IMR-90 (cell line): ENCODE results near the gene NEGR1. TPM values are rescaled to one million over a fixed set of nuclear protein-coding genes. Genes with fewer than 3 reads are reported as not detected.

Source experiments
- ATAC-seq: fragments of 200-7000 bp; cut with Tn5 transposase; 2 replicates; pipeline ENCODE4 v1.9.1; 2020; ENCODE audit warnings: low read depth, mild to moderate bottlenecking, moderate library complexity
- BruUV-seq: library from RNA; stranded (reverse); fragments of 400-500 nt; replicated peaks from 2 replicates; lab custom pipeline; 2021; lab: Mats Ljungman, UMichigan
- CTCF ChIA-PET: fragments of 300-600 bp; formaldehyde crosslinking; extraction: SDS; loops from one replicate; lab custom pipeline; 2021; ENCODE audit warnings: antibody characterized with exemption; lab: Yijun Ruan, JAX
- POLR2A ChIA-PET: fragments of 300-600 bp; sonication (Branson Sonifier 250); formaldehyde crosslinking; loops from one replicate; lab custom pipeline; 2022; ENCODE audit warnings: antibody characterized with exemption; ENCODE audit not compliant: unreplicated experiment; lab: Charles Lee
- DNase-seq: peaks from one replicate; pipeline ENCODE4 v3.0.0; 2013
- H2AFZ ChIP-seq: replicated peaks from 2 replicates; pipeline ENCODE3; 2013; ENCODE audit warnings: low read length, mild to moderate bottlenecking; ENCODE audit not compliant: poor library complexity
- H2AK5ac ChIP-seq: 2 replicates; pipeline ENCODE4 v1.6.1; 2013; ENCODE audit warnings: low read depth, low read length, inconsistent platforms
- H2AK9ac ChIP-seq: replicated peaks from 2 replicates; pipeline ENCODE3; 2013; ENCODE audit warnings: mild to moderate bottlenecking, low read depth, low read length, moderate library complexity; ENCODE audit not compliant: poor library complexity
- H2BK120ac ChIP-seq: 2 replicates; pipeline ENCODE4 v1.6.1; 2013; ENCODE audit warnings: low read depth, low read length, inconsistent platforms
- H2BK15ac ChIP-seq: 3 replicates; pipeline ENCODE4 v1.6.1; 2013; ENCODE audit warnings: low read depth, low read length, inconsistent platforms
- H2BK20ac ChIP-seq: 2 replicates; pipeline ENCODE4 v1.6.1; 2013; ENCODE audit warnings: low read depth, mild to moderate bottlenecking, inconsistent platforms, low read length, moderate library complexity
- H2BK5ac ChIP-seq: 2 replicates; pipeline ENCODE4 v1.6.1; 2013; ENCODE audit warnings: mild to moderate bottlenecking, low read depth, low read length, inconsistent platforms; ENCODE audit not compliant: poor library complexity, severe bottlenecking
- H3K14ac ChIP-seq: replicated peaks from 2 replicates; pipeline ENCODE4 v1.6.1; 2013; ENCODE audit warnings: low read depth, low read length, inconsistent platforms
- H3K18ac ChIP-seq: 2 replicates; pipeline ENCODE4 v1.6.1; 2013; ENCODE audit warnings: low read depth, low read length, control low read depth
- H3K23ac ChIP-seq: 2 replicates; pipeline ENCODE4 v1.6.1; 2013; ENCODE audit warnings: low read depth, low read length, inconsistent platforms
- H3K27ac ChIP-seq: 2 replicates; pipeline ENCODE4 v1.5.1; 2013; ENCODE audit warnings: mild to moderate bottlenecking, control low read depth, low read length; ENCODE audit not compliant: insufficient read depth
- H3K27me3 ChIP-seq: 2 replicates; pipeline ENCODE4 v1.6.1; 2013; ENCODE audit warnings: low read length; ENCODE audit not compliant: control insufficient read depth, insufficient read depth
- H3K36me3 ChIP-seq: 2 replicates; pipeline ENCODE4 v1.6.1; 2013; ENCODE audit warnings: low read length, mixed read lengths; ENCODE audit not compliant: control insufficient read depth, insufficient read depth
- H3K4ac ChIP-seq: 2 replicates; pipeline ENCODE4 v1.6.1; 2013; ENCODE audit warnings: low read depth, low read length, inconsistent platforms
- H3K4me1 ChIP-seq: 2 replicates; pipeline ENCODE4 v1.6.1; 2013; ENCODE audit warnings: low read length, mixed read lengths; ENCODE audit not compliant: control insufficient read depth, insufficient read depth
- H3K4me2 ChIP-seq: 2 replicates; pipeline ENCODE4 v1.6.1; 2013; ENCODE audit warnings: low read depth, mild to moderate bottlenecking, control low read depth, low read length, moderate library complexity
- H3K4me3 ChIP-seq: 2 replicates; pipeline ENCODE4 v1.5.1; 2013; ENCODE audit warnings: low read depth, mild to moderate bottlenecking, control low read depth, low read length, moderate library complexity; ENCODE audit not compliant: insufficient read depth
- H3K56ac ChIP-seq: 2 replicates; pipeline ENCODE4 v1.6.1; 2013; ENCODE audit warnings: low read length, inconsistent platforms; ENCODE audit not compliant: insufficient read depth; ENCODE audit errors: extremely low read depth
- H3K79me1 ChIP-seq, 2 experiments: 2 replicates each; pipeline ENCODE4 v1.6.1; 2013; ENCODE audit warnings: low read length in 2 of 2, inconsistent platforms in 1 of 2, low read depth in 1 of 2
- H3K9ac ChIP-seq: 2 replicates; pipeline ENCODE4 v1.6.1; 2013; ENCODE audit warnings: low read depth, low read length, control low read depth
- H3K9me1 ChIP-seq: 2 replicates; pipeline ENCODE4 v1.6.1; 2013; ENCODE audit warnings: low read length, inconsistent platforms; ENCODE audit not compliant: insufficient read depth
- H3K9me3 ChIP-seq: 2 replicates; pipeline ENCODE4 v1.6.1; 2013; ENCODE audit warnings: low read length; ENCODE audit not compliant: control insufficient read depth, insufficient read depth
- H4K20me1 ChIP-seq: 2 replicates; pipeline ENCODE4 v1.6.1; 2013; ENCODE audit warnings: low read length, inconsistent platforms; ENCODE audit not compliant: insufficient read depth
- H4K5ac ChIP-seq: 2 replicates; pipeline ENCODE4 v1.6.1; 2013; ENCODE audit warnings: mild to moderate bottlenecking, low read depth, low read length, control low read depth
- H4K8ac ChIP-seq, 2 experiments: 2 replicates each; pipeline ENCODE4 v1.6.1; 2013; ENCODE audit warnings: low read depth in 2 of 2, low read length in 2 of 2, control low read depth in 1 of 2, inconsistent platforms in 1 of 2
- H4K91ac ChIP-seq: 2 replicates; pipeline ENCODE4 v1.6.1; 2013; ENCODE audit warnings: low read depth, low read length, inconsistent platforms; ENCODE audit not compliant: insufficient read depth
- BHLHE40 ChIP-seq: fragments of 150-350 bp; IDR thresholded peaks from 2 replicates; pipeline ENCODE4 v1.6.1; 2016; ENCODE audit warnings: mild to moderate bottlenecking, low read depth, low read length
- CEBPB ChIP-seq: IDR thresholded peaks from 2 replicates; pipeline ENCODE4 v1.6.1; 2012; ENCODE audit warnings: low read depth, low read length, improper control_type of control experiment
- CHD1 ChIP-seq: IDR thresholded peaks from 2 replicates; pipeline ENCODE4 v1.6.1; 2012; ENCODE audit warnings: low read depth, low read length, improper control_type of control experiment
- CTCF ChIP-seq: conservative IDR thresholded peaks from 2 replicates; pipeline ENCODE4 v1.5.1; 2012; ENCODE audit warnings: mild to moderate bottlenecking, low read depth, low read length, improper control_type of control experiment
- ELK1 ChIP-seq: fragments of 150-350 bp; IDR thresholded peaks from 2 replicates; pipeline ENCODE4 v1.6.1; 2016; ENCODE audit warnings: low read depth, mild to moderate bottlenecking, low read length, moderate library complexity, borderline replicate concordance
- FOS ChIP-seq: fragments of 150-350 bp; IDR thresholded peaks from 2 replicates; pipeline ENCODE4 v1.6.1; 2016; ENCODE audit warnings: low read depth, low read length
- MAFK ChIP-seq: IDR thresholded peaks from 2 replicates; pipeline ENCODE4 v1.6.1; 2012; ENCODE audit warnings: low read depth, low read length, improper control_type of control experiment
- MAZ ChIP-seq: IDR thresholded peaks from 2 replicates; pipeline ENCODE4 v1.6.1; 2012; ENCODE audit warnings: low read depth, mild to moderate bottlenecking, low read length, improper control_type of control experiment, moderate library complexity, borderline replicate concordance
- MXI1 ChIP-seq: IDR thresholded peaks from 2 replicates; pipeline ENCODE4 v1.6.1; 2012; ENCODE audit warnings: low read depth, mild to moderate bottlenecking, low read length, moderate library complexity, borderline replicate concordance
- POLR2A ChIP-seq: IDR thresholded peaks from 2 replicates; pipeline ENCODE4 v1.6.1; 2012; ENCODE audit warnings: mild to moderate bottlenecking, low read depth, low read length
- RAD21 ChIP-seq: IDR thresholded peaks from 2 replicates; pipeline ENCODE4 v1.6.1; 2012; ENCODE audit warnings: low read length, improper control_type of control experiment
- RCOR1 ChIP-seq: IDR thresholded peaks from 2 replicates; pipeline ENCODE4 v1.6.1; 2012; ENCODE audit warnings: mild to moderate bottlenecking, low read length, improper control_type of control experiment; ENCODE audit not compliant: insufficient replicate concordance
- RFX5 ChIP-seq: IDR thresholded peaks from 2 replicates; pipeline ENCODE4 v1.8.0; 2012; ENCODE audit warnings: low read depth, mild to moderate bottlenecking, low read length, moderate library complexity
- SMC3 ChIP-seq: fragments of 150-350 bp; IDR thresholded peaks from 2 replicates; pipeline ENCODE4 v1.6.1; 2016; ENCODE audit warnings: low read depth, mild to moderate bottlenecking, antibody characterized with exemption, low read length, moderate library complexity
- USF2 ChIP-seq: fragments of 150-350 bp; IDR thresholded peaks from 2 replicates; pipeline ENCODE4 v1.6.1; 2017; ENCODE audit warnings: mild to moderate bottlenecking, antibody characterized with exemption, low read length, low read depth
- WGBS, 2 experiments: methylation state at CpG; one replicate each; pipeline versions ENCODE4 v1.1.5 to v1.1.7; 2013; ENCODE audit warnings: missing lambda C conversion rate in 2 of 2; ENCODE audit not compliant: insufficient read length in 1 of 2; ENCODE audit errors: extremely low coverage in 2 of 2; 5-methylcytosine and 5-hydroxymethylcytosine counted together
- dilution Hi-C: fragments of 300-500 bp; cut with HindIII; formaldehyde crosslinking; loops from one replicate; pipeline ENCODE4 v1.14.3; 2018; ENCODE audit warnings: low sequenced_read_pairs; ENCODE audit not compliant: unreplicated experiment
- in situ Hi-C: fragments of 300-500 bp; cut with MboI; formaldehyde crosslinking; loops from 3 replicates; pipeline ENCODE4 v1.14.3; 2019; ENCODE audit warnings: low sequenced_read_pairs, inconsistent platforms, mixed read lengths
- intact Hi-C: fragments of 100-400 bp; cut with micrococcal nuclease; formaldehyde crosslinking; loops from 2 replicates; pipeline ENCODE4 v1.10.0; 2022
- polyA plus RNA-seq, 3 experiments: library from polyadenylated mRNA; depleted of rRNA; stranded (reverse); fragments of >200 nt; gene quantifications; 2 replicates each; pipeline ENCODE4 v1.2.3, GENCODE V29; 2012; ENCODE audit warnings: low replicate concordance in 1 of 3
- total RNA-seq: library from RNA; depleted of rRNA; stranded (reverse); fragments of >200 nt; gene quantifications from 2 replicates; pipeline ENCODE4 v1.2.3, GENCODE V29; 2012

NEGR1 gene
- total and polyA plus RNA-seq, 2 of the 4 experiments (the other 2 are of a cell fraction): 5.1 to 9.1 TPM

GRCh38 chr1:71362076-71362475 lies 920.3 kb downstream of the NEGR1 start:
- H3K9me1 ChIP-seq: no peaks in the 10 kb centered on the region
- H3K14ac ChIP-seq: no peak overlapping the region
- H3K18ac ChIP-seq: no peak overlapping the region
- no peak overlapping the region for H2BK5ac ChIP-seq
- no peak overlapping the region for H3K4me3 ChIP-seq
- no peak overlapping the region for H2BK20ac ChIP-seq
- no peak overlapping the region for H3K56ac ChIP-seq
- H3K4me1 ChIP-seq: peaks cover 4% of the 10 kb centered on the region; the same call in 1 of the 2 replicates
- ChIA-PET CTCF (no interaction called here), POLR2A (no interaction called here)
- no peak overlapping the region for H3K4ac ChIP-seq
- H3K9ac ChIP-seq: no peak overlapping the region
- H3K23ac ChIP-seq: no peak overlapping the region
- no peaks in the 10 kb centered on the region for H3K27me3 ChIP-seq
- no peak overlapping the region for H4K5ac ChIP-seq
- no peak overlapping the region for H4K91ac ChIP-seq
- no peak overlapping the region for H4K8ac ChIP-seq
- DNase-seq (no peak), ATAC-seq (no peak)
- dilution Hi-C loops: no loop called here
- intact Hi-C loops: no loop called here
- H2AFZ ChIP-seq: no peak overlapping the region
- no peaks in the 10 kb centered on the region for H3K36me3 ChIP-seq
- no CpG with 5 or more reads among the region's 2 CpGs for WGBS, 2 experiments
- no peak overlapping the region for H2BK120ac ChIP-seq
- H3K9me3 ChIP-seq: no peaks in the 10 kb centered on the region; the same call in 1 of the 2 replicates
- H4K20me1 ChIP-seq: no peaks in the 10 kb centered on the region
- H3K27ac ChIP-seq: no peak overlapping the region
- no peak overlapping the region for H2AK5ac ChIP-seq
- no peak overlapping the region for H3K4me2 ChIP-seq
- no TSS peak for BruUV-seq
- in situ Hi-C loops: no loop called here
- no peak for TF ChIP-seq SMC3
- TF ChIP-seq MAZ: no peak
- no peak for TF ChIP-seq POLR2A
- TF ChIP-seq CHD1: no peak
- no peak for TF ChIP-seq MXI1
- no peak for TF ChIP-seq FOS
- TF ChIP-seq CEBPB: no peak
- no peak for TF ChIP-seq CTCF
- no peak for TF ChIP-seq USF2
- no peak for TF ChIP-seq RAD21
- no peak for TF ChIP-seq RFX5
- TF ChIP-seq BHLHE40: no peak
- no peak for TF ChIP-seq RCOR1
- TF ChIP-seq ELK1: no peak
- TF ChIP-seq MAFK: no peak
- H3K79me1 ChIP-seq: no peaks in the 10 kb centered on the region
- H2BK15ac ChIP-seq: no peak overlapping the region
- H2AK9ac ChIP-seq: no peak overlapping the region
